Lower lobe of right lung (tissue), 2 donors: ENCODE measurements around the gene CAMSAP1. TPM values are rescaled to one million over a fixed set of nuclear protein-coding genes. Genes with fewer than 3 reads are reported as not detected.
"Not testable (repeated sequence)": the region's sequence is repeated elsewhere in the genome, so short reads cannot be mapped to it uniquely, and the experiment has no call there.

Experiments
- ATAC-seq, 2 donors: fragments of 200-7000 bp; cut with Tn5 transposase; one replicate each; pipeline ENCODE4 v1.9.1; 2020 to 2022; ENCODE audit warnings: mild to moderate bottlenecking in 2 of 2, moderate library complexity in 2 of 2
- DNase-seq: peaks from one replicate; pipeline ENCODE4 v3.0.0-alpha.2; 2020
- H3K27ac ChIP-seq: fragments of 200-600 bp; one replicate; pipeline ENCODE4 v1.8.0; 2022
- H3K27me3 ChIP-seq: fragments of 200-600 bp; one replicate; pipeline ENCODE4 v1.8.0; 2022; ENCODE audit warnings: low read depth
- H3K36me3 ChIP-seq: fragments of 200-600 bp; one replicate; pipeline ENCODE4 v1.8.0; 2022; ENCODE audit warnings: mild to moderate bottlenecking
- H3K4me1 ChIP-seq: fragments of 200-600 bp; one replicate; pipeline ENCODE4 v1.8.0; 2022
- H3K4me3 ChIP-seq: fragments of 200-600 bp; one replicate; pipeline ENCODE4 v1.8.0; 2022; ENCODE audit warnings: mild to moderate bottlenecking
- H3K9me3 ChIP-seq: fragments of 200-600 bp; one replicate; pipeline ENCODE4 v1.8.0; 2022
- CTCF ChIP-seq: fragments of 200-600 bp; IDR thresholded peaks from one replicate; pipeline ENCODE4 v1.8.0; 2022; ENCODE audit warnings: antibody characterized with exemption, mild to moderate bottlenecking
- intact Hi-C: fragments of 100-400 bp; cut with DNase I; formaldehyde crosslinking; loops from one replicate; pipeline ENCODE4 v1.11.0; 2022
- total RNA-seq: library from RNA; stranded (reverse); fragmentation: NEBNext Ultra II Directional; extraction: Animal tissue kit (Norgen Biotek cat#: 25700); gene quantifications from one replicate; pipeline ENCODE4 v1.2.1, GENCODE V29; 2021
- donor health status: DM: no; HTN: yes; CAD: no; lungs with severe emphysema.

CAMSAP1 gene
- total RNA-seq, 1 donor from 2014 or later = 34.4 TPM

DNA sequence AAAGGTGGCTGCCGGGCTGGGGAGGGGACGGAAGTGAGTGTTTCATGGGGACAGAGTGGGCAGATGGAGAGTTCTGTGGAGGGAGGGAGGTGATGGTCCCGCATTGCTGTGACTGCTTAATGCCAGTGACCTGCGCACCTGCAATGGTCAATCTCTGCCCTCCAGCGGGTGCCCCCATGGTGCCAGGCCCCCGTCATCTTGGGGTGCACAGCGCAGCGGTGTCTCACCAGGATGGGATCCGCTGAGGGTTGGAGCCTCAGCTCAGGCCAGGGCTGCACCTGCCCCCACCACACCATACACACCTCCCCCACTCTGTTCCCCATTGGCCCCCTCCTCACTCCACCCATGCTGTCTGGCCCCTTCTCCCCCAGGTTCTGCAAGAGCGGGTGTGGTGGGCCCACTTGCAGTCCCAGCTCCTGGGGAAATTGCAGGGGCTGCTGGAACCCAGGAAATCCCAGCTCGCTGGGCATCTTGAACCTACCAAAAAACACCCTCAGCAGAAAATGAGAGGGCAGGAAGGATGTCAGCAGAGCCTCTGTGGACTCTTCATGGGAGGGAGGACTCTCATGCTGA is 12.1 kb upstream of the CAMSAP1 start:
- intact Hi-C loops = no loop called here

DNA sequence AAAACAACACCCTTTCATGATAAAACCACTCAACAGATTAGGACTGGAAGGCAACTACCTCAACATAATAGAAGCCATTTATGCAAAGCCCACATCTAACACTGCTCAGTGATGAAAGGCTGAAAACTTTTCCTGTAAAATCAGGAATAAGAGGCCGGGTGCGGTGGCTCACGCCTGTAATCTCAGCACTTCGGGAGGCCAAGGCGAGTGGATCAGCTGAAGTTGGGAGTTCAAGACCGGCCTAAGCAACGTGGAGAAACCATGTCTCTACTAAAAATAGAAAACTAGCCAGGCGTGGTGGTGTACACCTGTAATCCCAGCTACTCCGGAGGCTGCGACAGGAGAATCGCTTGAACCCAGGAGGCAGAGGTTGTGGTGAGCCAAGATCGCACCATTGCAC is 8.9 kb upstream of the CAMSAP1 start:
- peaks cover 28% of the 10 kb centered on the region for H3K36me3 ChIP-seq
- H3K9me3 ChIP-seq = peaks cover 39% of the 10 kb centered on the region
- H3K4me1 ChIP-seq, H3K4me3 ChIP-seq, H3K27ac ChIP-seq, ATAC-seq, H3K27me3 ChIP-seq, DNase-seq, intact Hi-C loops: not testable (repeated sequence)

More for the DNA sequence above, 12.1 kb upstream of the CAMSAP1 start:
- no peaks in the 10 kb centered on the region for H3K27me3 ChIP-seq
- peaks cover 39% of the 10 kb centered on the region for H3K9me3 ChIP-seq
- DNase-seq = no peak
- TF ChIP-seq CTCF = no peak
- peak in 1 of 2 donors; percentile 38 for ATAC-seq
- no peaks in the 10 kb centered on the region for H3K4me1 ChIP-seq
- no peak overlapping the region for H3K4me3 ChIP-seq
- H3K27ac ChIP-seq = no peak overlapping the region
- H3K36me3 ChIP-seq = peaks cover 19% of the 10 kb centered on the region

DNA sequence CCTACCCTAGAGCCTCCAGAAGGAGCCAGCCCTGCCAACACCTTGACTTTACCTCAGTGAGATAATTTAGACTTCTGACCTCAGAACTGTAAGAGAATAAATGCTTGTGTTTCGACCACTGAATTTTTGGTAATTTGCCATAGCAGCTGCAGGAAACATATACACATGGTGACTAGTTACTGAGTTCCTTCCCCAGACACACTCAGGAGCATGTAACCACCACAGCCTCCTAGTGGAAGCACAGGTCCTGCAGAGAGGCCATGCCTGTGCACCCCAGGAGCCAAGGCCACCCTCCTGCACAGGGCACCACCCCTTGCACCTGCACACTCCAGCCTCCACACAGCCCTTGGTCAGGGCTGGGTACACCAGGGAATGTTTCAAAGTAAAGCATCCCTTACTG is 7.6 kb upstream of the CAMSAP1 start:
- no peak overlapping the region for H3K4me3 ChIP-seq
- H3K27me3 ChIP-seq = no peaks in the 10 kb centered on the region
- TF ChIP-seq CTCF = no peak
- H3K36me3 ChIP-seq = peaks cover 31% of the 10 kb centered on the region
- H3K4me1 ChIP-seq = no peaks in the 10 kb centered on the region
- ATAC-seq (no peak), DNase-seq (no peak)
- peaks cover 39% of the 10 kb centered on the region for H3K9me3 ChIP-seq
- no peak overlapping the region for H3K27ac ChIP-seq
- intact Hi-C loops = no loop called here

DNA sequence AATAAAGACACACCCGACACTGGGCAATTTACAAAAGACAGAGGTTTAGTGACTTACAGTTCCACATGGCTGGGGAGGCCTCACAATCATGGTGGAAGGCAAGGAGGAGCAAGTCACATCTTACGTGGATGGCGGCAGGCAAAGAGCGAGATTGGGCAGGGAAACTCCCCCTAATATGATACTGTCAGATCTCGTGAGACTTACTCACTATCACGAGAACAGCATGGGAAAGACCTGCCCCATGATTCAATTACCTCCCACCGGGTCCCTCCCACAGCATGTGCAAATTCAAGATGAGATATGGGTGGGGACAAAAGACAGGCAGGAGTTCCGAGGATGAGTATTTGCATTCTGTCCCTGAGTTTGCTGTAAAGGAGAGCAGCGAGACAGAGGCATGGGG is 3.9 kb upstream of the CAMSAP1 start:
- peaks cover 31% of the 10 kb centered on the region for H3K36me3 ChIP-seq
- not testable (repeated sequence) for DNase-seq

DNA sequence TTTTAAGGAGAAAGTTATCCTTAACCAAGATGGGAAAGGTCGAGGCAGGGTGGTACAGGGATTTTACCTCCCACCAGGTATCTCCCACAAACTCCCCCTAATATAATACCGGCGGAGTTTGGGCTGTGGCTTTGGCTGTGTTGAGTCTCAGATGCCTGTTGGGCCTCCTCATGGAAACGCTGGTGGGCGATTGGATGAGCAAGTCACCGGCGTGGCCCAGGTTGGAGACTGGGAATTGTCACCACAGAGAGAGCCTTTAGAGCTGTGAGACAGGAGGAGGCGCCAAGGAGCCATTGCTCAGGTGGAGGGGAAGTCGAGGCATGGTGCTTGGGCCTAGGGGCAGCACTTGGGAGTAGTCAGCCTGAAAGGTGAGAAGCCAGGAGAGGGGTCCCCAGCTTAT is 3.4 kb upstream of the CAMSAP1 start:
- Histone ChIP-seq H3K4me3 (no peak overlapping the region), H3K9me3 (peaks cover 13% of the 10 kb centered on the region), H3K27ac (no peak overlapping the region), H3K27me3 (no peaks in the 10 kb centered on the region), H3K4me1 (peaks cover 26% of the 10 kb centered on the region), H3K36me3 (peaks cover 31% of the 10 kb centered on the region)
- intact Hi-C loops = no loop called here
- no peak for ATAC-seq
- no peak for TF ChIP-seq CTCF
- no peak for DNase-seq

More for the DNA sequence above, 3.9 kb upstream of the CAMSAP1 start:
- H3K27me3 ChIP-seq, H3K4me3 ChIP-seq, ATAC-seq, H3K27ac ChIP-seq, intact Hi-C loops: not testable (repeated sequence)
- Histone ChIP-seq H3K9me3 (peaks cover 18% of the 10 kb centered on the region), H3K4me1 (peaks cover 22% of the 10 kb centered on the region)

DNA sequence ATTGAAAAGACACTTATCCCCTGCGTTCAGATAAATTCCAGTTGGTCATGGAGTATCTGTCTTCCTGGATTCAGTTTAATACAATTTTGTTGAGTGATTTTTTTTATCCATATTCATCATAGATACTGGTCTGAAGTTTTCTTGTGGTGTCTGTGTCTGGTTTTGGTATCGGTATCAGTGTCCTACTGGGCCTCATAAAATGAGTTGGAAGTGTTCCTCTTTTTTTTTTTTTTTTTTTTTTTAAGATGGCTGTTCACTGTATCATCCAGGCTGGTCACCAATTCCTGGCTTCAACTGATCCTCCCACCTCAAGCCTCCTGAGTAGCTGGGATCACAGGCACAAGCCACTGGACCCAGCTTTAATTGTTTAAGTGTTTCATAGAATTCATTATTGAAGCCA is 2.9 kb upstream of the CAMSAP1 start:
- no peak for TF ChIP-seq CTCF
- Histone ChIP-seq H3K27ac (no peak overlapping the region), H3K27me3 (no peaks in the 10 kb centered on the region), H3K36me3 (peaks cover 26% of the 10 kb centered on the region), H3K9me3 (peaks cover 7% of the 10 kb centered on the region), H3K4me1 (peaks cover 32% of the 10 kb centered on the region), H3K4me3 (no peak overlapping the region)
- intact Hi-C loops = no loop called here
- DNase-seq (no peak), ATAC-seq (no peak)
